ENCODE data around the gene CCNI. TPM values are rescaled to one million over a fixed set of nuclear protein-coding genes. Genes with fewer than 3 reads are reported as not detected.
A peak's percentile ranks its signal among the peaks of the same experiment; 100 is the strongest.
"Not testable (repeated sequence)": the region's sequence is repeated elsewhere in the genome, so short reads cannot be mapped to it uniquely, and the experiment has no call there.

Gene CCNI
- total and polyA plus RNA-seq, 5 donors from 2014 or later = 359 to 431 (median 404) TPM

- no peak for DNase-seq
- no peak overlapping the region for H3K27ac ChIP-seq (ENCODE audit: insufficient read depth, low read length, poor library complexity, severe bottlenecking)
- Mint-ChIP-seq H3K4me3 (no peak overlapping the region), H3K27ac (peak overlapping the region in 1 of 3 donors; percentile 50), H3K36me3 (peaks cover 20% of the 10 kb centered on the region), H3K9me3 (no peaks in the 10 kb centered on the region), H3K4me1 (peaks cover 14 to 16% (median 15%) of the 10 kb centered on the region in 4 donors), H3K27me3 (peaks cover 5% of the 10 kb centered on the region)
- H3K27me3 ChIP-seq (ENCODE audit: control insufficient read depth, insufficient read depth, low read length) = no peaks in the 10 kb centered on the region
- ATAC-seq (ENCODE audit: low read depth in 2 of 2) = no peak
- H3K4me1 ChIP-seq (ENCODE audit: control insufficient read depth, insufficient read depth, low read length, poor library complexity, severe bottlenecking) = peaks cover 13% of the 10 kb centered on the region
- peaks cover 5% of the 10 kb centered on the region for H3K36me3 ChIP-seq (ENCODE audit: control insufficient read depth, insufficient read depth, low read length)
- no peak overlapping the region for H3K4me3 ChIP-seq (ENCODE audit: low read depth, low read length)
- no peaks in the 10 kb centered on the region for H3K9me3 ChIP-seq (ENCODE audit: control insufficient read depth in 2 of 2, low read length in 2 of 2)
These were observed 39.6 kb downstream of the CCNI start for GRCh38 chr4:77036206-77036605.

- H3K36me3 Mint-ChIP-seq = peaks cover 20% of the 10 kb centered on the region
- ATAC-seq (ENCODE audit: low read depth in 2 of 2) = no peak
- no peak overlapping the region for H3K4me3 ChIP-seq (ENCODE audit: low read depth, low read length)
- no peaks in the 10 kb centered on the region for H3K9me3 ChIP-seq (ENCODE audit: control insufficient read depth in 2 of 2, low read length in 2 of 2)
- peaks cover 5% of the 10 kb centered on the region for H3K27me3 Mint-ChIP-seq
- H3K4me3 Mint-ChIP-seq = no peak overlapping the region
- H3K27ac ChIP-seq (ENCODE audit: insufficient read depth, low read length, poor library complexity, severe bottlenecking) = no peak overlapping the region
- no peaks in the 10 kb centered on the region for H3K9me3 Mint-ChIP-seq
- H3K4me1 Mint-ChIP-seq = peaks cover 12 to 23% (median 17%) of the 10 kb centered on the region in 4 donors
- no peak for DNase-seq
- H3K27me3 ChIP-seq (ENCODE audit: control insufficient read depth, insufficient read depth, low read length) = no peaks in the 10 kb centered on the region
- peaks cover 19% of the 10 kb centered on the region for H3K4me1 ChIP-seq (ENCODE audit: control insufficient read depth, insufficient read depth, low read length, poor library complexity, severe bottlenecking)
- no peak overlapping the region for H3K27ac Mint-ChIP-seq
- H3K36me3 ChIP-seq (ENCODE audit: control insufficient read depth, insufficient read depth, low read length) = peaks cover 5% of the 10 kb centered on the region
These were observed 40.6 kb downstream of the CCNI start for GRCh38 chr4:77035153-77035552.

GRCh38 chr4:77031544-77031943 lies 44.2 kb downstream of the CCNI start:
- ATAC-seq (ENCODE audit: low read depth in 2 of 2) = peak; percentile 74
- peaks cover 22 to 51% (median 34%) of the 10 kb centered on the region in 4 donors for H3K4me1 Mint-ChIP-seq
- H3K27ac Mint-ChIP-seq = peak overlapping the region; percentile 63 to 71 (median 64)
- H3K4me3 ChIP-seq (ENCODE audit: low read depth, low read length) = peak overlapping the region; percentile 8
- H3K36me3 Mint-ChIP-seq = peaks cover 19% of the 10 kb centered on the region
- peak in 2 of 3 donors; percentile 26 to 69 for DNase-seq
- H3K27me3 ChIP-seq (ENCODE audit: control insufficient read depth, insufficient read depth, low read length) = no peaks in the 10 kb centered on the region
- peaks cover 31% of the 10 kb centered on the region for H3K4me1 ChIP-seq (ENCODE audit: control insufficient read depth, insufficient read depth, low read length, poor library complexity, severe bottlenecking)
- no peaks in the 10 kb centered on the region for H3K9me3 Mint-ChIP-seq
- peaks cover 5% of the 10 kb centered on the region for H3K27me3 Mint-ChIP-seq
- no peaks in the 10 kb centered on the region for H3K9me3 ChIP-seq (ENCODE audit: control insufficient read depth in 2 of 2, low read length in 2 of 2)
- H3K4me3 Mint-ChIP-seq = peak overlapping the region in 2 of 4 donors; percentile 30 to 33
- peaks cover 2% of the 10 kb centered on the region for H3K36me3 ChIP-seq (ENCODE audit: control insufficient read depth, insufficient read depth, low read length)
- no peak overlapping the region for H3K27ac ChIP-seq (ENCODE audit: insufficient read depth, low read length, poor library complexity, severe bottlenecking)

- H3K9me3 ChIP-seq (ENCODE audit: control insufficient read depth in 2 of 2, low read length in 2 of 2); H3K9me3 Mint-ChIP-seq; H3K4me3 Mint-ChIP-seq; ATAC-seq (ENCODE audit: low read depth in 2 of 2); H3K27me3 Mint-ChIP-seq; H3K36me3 ChIP-seq (ENCODE audit: control insufficient read depth, insufficient read depth, low read length); H3K27me3 ChIP-seq (ENCODE audit: control insufficient read depth, insufficient read depth, low read length); DNase-seq; H3K4me3 ChIP-seq (ENCODE audit: low read depth, low read length); H3K27ac ChIP-seq (ENCODE audit: insufficient read depth, low read length, poor library complexity, severe bottlenecking): not testable (repeated sequence)
- Mint-ChIP-seq H3K27ac (peak overlapping the region in 2 of 3 donors; percentile 2 to 8), H3K36me3 (peaks cover 22% of the 10 kb centered on the region), H3K4me1 (peaks cover 22 to 56% (median 36%) of the 10 kb centered on the region in 4 donors)
- peaks cover 31% of the 10 kb centered on the region for H3K4me1 ChIP-seq (ENCODE audit: control insufficient read depth, insufficient read depth, low read length, poor library complexity, severe bottlenecking)
These were observed 46.0 kb downstream of the CCNI start for GRCh38 chr4:77029757-77030156.

GRCh38 chr4:77028246-77028645 lies 47.5 kb downstream of the CCNI start:
- Mint-ChIP-seq H3K27ac (peak overlapping the region; percentile 8 to 56 (median 54)), H3K9me3 (no peaks in the 10 kb centered on the region), H3K4me3 (peak overlapping the region in 2 of 4 donors; percentile 1 to 15), H3K4me1 (peaks cover 22 to 56% (median 36%) of the 10 kb centered on the region in 4 donors), H3K36me3 (peaks cover 31% of the 10 kb centered on the region), H3K27me3 (no peaks in the 10 kb centered on the region)
- Histone ChIP-seq H3K27me3 (ENCODE audit: control insufficient read depth, insufficient read depth, low read length) (no peaks in the 10 kb centered on the region), H3K9me3 (ENCODE audit: control insufficient read depth in 2 of 2, low read length in 2 of 2) (no peaks in the 10 kb centered on the region), H3K4me1 (ENCODE audit: control insufficient read depth, insufficient read depth, low read length, poor library complexity, severe bottlenecking) (peaks cover 31% of the 10 kb centered on the region), H3K27ac (ENCODE audit: insufficient read depth, low read length, poor library complexity, severe bottlenecking) (peak overlapping the region; percentile 39), H3K4me3 (ENCODE audit: low read depth, low read length) (no peak overlapping the region), H3K36me3 (ENCODE audit: control insufficient read depth, insufficient read depth, low read length) (peaks cover 12% of the 10 kb centered on the region)
- DNase-seq = peak in 1 of 3 donors; percentile 46
- ATAC-seq (ENCODE audit: low read depth in 2 of 2) = no peak

GRCh38 chr4:77026322-77026704 lies 49.5 kb downstream of the CCNI start:
- Mint-ChIP-seq H3K27ac (no peak overlapping the region), H3K27me3 (no peaks in the 10 kb centered on the region), H3K4me1 (peaks cover 11 to 43% (median 24%) of the 10 kb centered on the region in 4 donors), H3K9me3 (no peaks in the 10 kb centered on the region), H3K4me3 (no peak overlapping the region), H3K36me3 (peaks cover 36% of the 10 kb centered on the region)
- DNase-seq (no peak), ATAC-seq (ENCODE audit: low read depth in 2 of 2) (no peak)
- H3K27me3 ChIP-seq (ENCODE audit: control insufficient read depth, insufficient read depth, low read length) = no peaks in the 10 kb centered on the region
- no peaks in the 10 kb centered on the region for H3K9me3 ChIP-seq (ENCODE audit: control insufficient read depth in 2 of 2, low read length in 2 of 2)
- peaks cover 19% of the 10 kb centered on the region for H3K36me3 ChIP-seq (ENCODE audit: control insufficient read depth, insufficient read depth, low read length)
- peaks cover 19% of the 10 kb centered on the region for H3K4me1 ChIP-seq (ENCODE audit: control insufficient read depth, insufficient read depth, low read length, poor library complexity, severe bottlenecking)
- H3K27ac ChIP-seq (ENCODE audit: insufficient read depth, low read length, poor library complexity, severe bottlenecking) = no peak overlapping the region
- H3K4me3 ChIP-seq (ENCODE audit: low read depth, low read length) = no peak overlapping the region

GRCh38 chr4:77025643-77026321 lies 50.0 kb downstream of the CCNI start:
- H3K9me3 ChIP-seq (ENCODE audit: control insufficient read depth in 2 of 2, low read length in 2 of 2) = no peaks in the 10 kb centered on the region
- H3K4me1 ChIP-seq (ENCODE audit: control insufficient read depth, insufficient read depth, low read length, poor library complexity, severe bottlenecking) = peaks cover 14% of the 10 kb centered on the region
- peaks cover 41% of the 10 kb centered on the region for H3K36me3 Mint-ChIP-seq
- ATAC-seq (ENCODE audit: low read depth in 2 of 2) (no peak), DNase-seq (peak in 1 of 3 donors; percentile 49)
- H3K27me3 Mint-ChIP-seq = no peaks in the 10 kb centered on the region
- H3K36me3 ChIP-seq (ENCODE audit: control insufficient read depth, insufficient read depth, low read length) = peaks cover 22% of the 10 kb centered on the region
- no peaks in the 10 kb centered on the region for H3K27me3 ChIP-seq (ENCODE audit: control insufficient read depth, insufficient read depth, low read length)
- no peak overlapping the region for H3K27ac ChIP-seq (ENCODE audit: insufficient read depth, low read length, poor library complexity, severe bottlenecking)
- H3K4me1 Mint-ChIP-seq = peaks cover 11 to 37% (median 21%) of the 10 kb centered on the region in 4 donors
- peak overlapping the region in 1 of 3 donors; percentile 22 for H3K27ac Mint-ChIP-seq
- no peaks in the 10 kb centered on the region for H3K9me3 Mint-ChIP-seq
- no peak overlapping the region for H3K4me3 ChIP-seq (ENCODE audit: low read depth, low read length)
- no peak overlapping the region for H3K4me3 Mint-ChIP-seq

- H3K9me3 Mint-ChIP-seq = no peaks in the 10 kb centered on the region
- ATAC-seq (ENCODE audit: low read depth in 2 of 2) (no peak), DNase-seq (no peak)
- peaks cover 58% of the 10 kb centered on the region for H3K36me3 Mint-ChIP-seq
- peaks cover 7 to 26% (median 16%) of the 10 kb centered on the region in 4 donors for H3K4me1 Mint-ChIP-seq
- no peaks in the 10 kb centered on the region for H3K27me3 Mint-ChIP-seq
- Histone ChIP-seq H3K9me3 (ENCODE audit: control insufficient read depth in 2 of 2, low read length in 2 of 2) (no peaks in the 10 kb centered on the region), H3K36me3 (ENCODE audit: control insufficient read depth, insufficient read depth, low read length) (peaks cover 33% of the 10 kb centered on the region), H3K4me1 (ENCODE audit: control insufficient read depth, insufficient read depth, low read length, poor library complexity, severe bottlenecking) (peaks cover 12% of the 10 kb centered on the region), H3K27ac (ENCODE audit: insufficient read depth, low read length, poor library complexity, severe bottlenecking) (no peak overlapping the region), H3K4me3 (ENCODE audit: low read depth, low read length) (no peak overlapping the region), H3K27me3 (ENCODE audit: control insufficient read depth, insufficient read depth, low read length) (no peaks in the 10 kb centered on the region)
- H3K4me3 Mint-ChIP-seq = no peak overlapping the region
- no peak overlapping the region for H3K27ac Mint-ChIP-seq
These were observed 51.9 kb downstream of the CCNI start for GRCh38 chr4:77023920-77024319.

All from CD4-positive, CD25-positive, alpha-beta regulatory T cell (primary cell).